HepG2 (cell line): ENCODE measurements around the gene EPHA5. TPM values are rescaled to one million over a fixed set of nuclear protein-coding genes. Genes with fewer than 3 reads are reported as not detected.

Source experiments
- CBX5 ChIP-seq: sonication (generic); formaldehyde crosslinking; IDR thresholded peaks from 2 replicates; pipeline ENCODE4 v1.4.0; 2020; ENCODE audit warnings: missing genetic modification reagents, borderline replicate concordance
- FOXM1 ChIP-seq: sonication (generic); formaldehyde crosslinking; IDR thresholded peaks from 2 replicates; pipeline ENCODE4 v1.5.0; 2020; ENCODE audit warnings: missing genetic modification reagents
- FOXO4 ChIP-seq: sonication (generic); formaldehyde crosslinking; conservative IDR thresholded peaks from 2 replicates; pipeline ENCODE4 v1.8.1; 2023; ENCODE audit warnings: missing genetic modification reagents
- HOXA7 ChIP-seq: sonication (generic); formaldehyde crosslinking; IDR thresholded peaks from 2 replicates; pipeline ENCODE4 v1.8.1; 2022; ENCODE audit warnings: mild to moderate bottlenecking, missing genetic modification reagents, moderate library complexity
- HOXD1 ChIP-seq: sonication (generic); formaldehyde crosslinking; IDR thresholded peaks from 2 replicates; pipeline ENCODE4 v1.5.0; 2020; ENCODE audit warnings: missing genetic modification reagents
- SALL2 ChIP-seq: sonication (generic); formaldehyde crosslinking; IDR thresholded peaks from 2 replicates; pipeline ENCODE4 v1.8.1; 2023; ENCODE audit warnings: mild to moderate bottlenecking, missing genetic modification reagents, inconsistent platforms
- THAP11 ChIP-seq: IDR thresholded peaks from 2 replicates; pipeline ENCODE4 v1.6.1; 2016; ENCODE audit warnings: missing biosample characterization, missing genetic modification reagents
- ZBTB38 ChIP-seq: sonication (generic); formaldehyde crosslinking; IDR thresholded peaks from 2 replicates; pipeline ENCODE4 v1.5.1; 2020; ENCODE audit warnings: mild to moderate bottlenecking, missing genetic modification reagents
- ZBTB44 ChIP-seq: sonication (generic); formaldehyde crosslinking; IDR thresholded peaks from 2 replicates; pipeline ENCODE4 v1.4.0; 2020; ENCODE audit warnings: missing genetic modification reagents
- ZNF18 ChIP-seq: sonication (generic); formaldehyde crosslinking; IDR thresholded peaks from 2 replicates; pipeline ENCODE4 v1.8.0; 2022; ENCODE audit warnings: mild to moderate bottlenecking, missing genetic modification reagents; ENCODE audit not compliant: insufficient replicate concordance
- ZNF207 ChIP-seq: fragments of 450-650 bp; IDR thresholded peaks from 2 replicates; pipeline ENCODE4 v1.6.1; 2016; ENCODE audit warnings: antibody characterized with exemption, borderline replicate concordance
- ZNF781 ChIP-seq: sonication (generic); formaldehyde crosslinking; IDR thresholded peaks from 2 replicates; pipeline ENCODE4 v1.5.1; 2020; ENCODE audit warnings: borderline replicate concordance, mild to moderate bottlenecking, missing genetic modification reagents; ENCODE audit errors: not compliant biosample characterization
- polyA plus RNA-seq, 8 experiments: library from polyadenylated mRNA; depleted of rRNA in 3 of 8; stranded (reverse) in 7 of 8; unstranded in 1 of 8; fragments of >200 nt; fragmentation: Illumina TruSeq in 4 of 8; extraction: Trizol in 4 of 8; gene quantifications; 2 replicates each; pipeline versions ENCODE4 v1.2.1 to v1.2.3, GENCODE V29; 2011 to 2016; ENCODE audit warnings: low read depth in 4 of 8, missing spikeins in 1 of 8, mixed read lengths in 1 of 8; ENCODE audit not compliant: insufficient read depth in 1 of 8
- total RNA-seq, 5 experiments: library from RNA; depleted of rRNA; stranded (reverse); fragments of >200 nt; fragmentation: Illumina TruSeq; extraction: Trizol; gene quantifications; 2 replicates each; pipeline ENCODE4 v1.2.3, GENCODE V29; 2016; ENCODE audit warnings: low read depth in 1 of 5
- TF ChIP-seq, protein P1 (sequence below): sonication (generic); formaldehyde crosslinking; IDR thresholded peaks from 2 replicates; pipeline ENCODE4 v1.8.0; 2022; ENCODE audit warnings: mild to moderate bottlenecking, missing genetic modification reagents, moderate library complexity

EPHA5 gene
- total and polyA plus RNA-seq, 2 of the 13 experiments (the other 11 are each of a cell fraction or from before 2014, with no cell fraction given): not detected

GRCh38 chr4:65521666-65522065 is 148.6 kb downstream of the EPHA5 start (continued):
- TF ChIP-seq, protein P1, sequence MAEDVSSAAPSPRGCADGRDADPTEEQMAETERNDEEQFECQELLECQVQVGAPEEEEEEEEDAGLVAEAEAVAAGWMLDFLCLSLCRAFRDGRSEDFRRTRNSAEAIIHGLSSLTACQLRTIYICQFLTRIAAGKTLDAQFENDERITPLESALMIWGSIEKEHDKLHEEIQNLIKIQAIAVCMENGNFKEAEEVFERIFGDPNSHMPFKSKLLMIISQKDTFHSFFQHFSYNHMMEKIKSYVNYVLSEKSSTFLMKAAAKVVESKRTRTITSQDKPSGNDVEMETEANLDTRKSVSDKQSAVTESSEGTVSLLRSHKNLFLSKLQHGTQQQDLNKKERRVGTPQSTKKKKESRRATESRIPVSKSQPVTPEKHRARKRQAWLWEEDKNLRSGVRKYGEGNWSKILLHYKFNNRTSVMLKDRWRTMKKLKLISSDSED: no peak
- TF ChIP-seq ZNF207: no peak
- no peak for TF ChIP-seq HOXA7 (CRISPR knock-in tag)
- no peak for TF ChIP-seq THAP11 (CRISPR knock-in tag)
- no peak for TF ChIP-seq ZBTB44 (CRISPR knock-in tag)
- no peak for TF ChIP-seq ZNF781 (CRISPR knock-in tag)
- no peak for TF ChIP-seq ZBTB38 (CRISPR knock-in tag)
- no peak for TF ChIP-seq ZNF18 (CRISPR knock-in tag)
- no peak for TF ChIP-seq SALL2 (CRISPR knock-in tag)
- TF ChIP-seq FOXM1 (CRISPR knock-in tag): no peak
- no peak for TF ChIP-seq CBX5 (CRISPR knock-in tag)
- no peak for TF ChIP-seq HOXD1
- TF ChIP-seq FOXO4 (CRISPR knock-in tag): no peak
